Mammary epithelial cell (primary cell): ENCODE measurements around the gene PPT1.

ENCODE experiments used
- EZH2 ChIP-seq: IDR thresholded peaks from 2 replicates; pipeline ENCODE4 v1.6.1; 2012; ENCODE audit warnings: low read length, inconsistent platforms, borderline replicate concordance
- TF ChIP-seq, protein P1 (sequence below), 2 donors: IDR thresholded peaks in 1 of 2; conservative IDR thresholded peaks in 1 of 2; 2 replicates each; pipeline ENCODE4 v1.5.1; 2011 to 2012; ENCODE audit warnings: inconsistent platforms in 2 of 2, low read length in 2 of 2, mild to moderate bottlenecking in 2 of 2, control low read depth in 1 of 2, low read depth in 1 of 2; ENCODE audit not compliant: insufficient read depth in 1 of 2; ENCODE audit errors: extremely low read depth in 1 of 2

DNA sequence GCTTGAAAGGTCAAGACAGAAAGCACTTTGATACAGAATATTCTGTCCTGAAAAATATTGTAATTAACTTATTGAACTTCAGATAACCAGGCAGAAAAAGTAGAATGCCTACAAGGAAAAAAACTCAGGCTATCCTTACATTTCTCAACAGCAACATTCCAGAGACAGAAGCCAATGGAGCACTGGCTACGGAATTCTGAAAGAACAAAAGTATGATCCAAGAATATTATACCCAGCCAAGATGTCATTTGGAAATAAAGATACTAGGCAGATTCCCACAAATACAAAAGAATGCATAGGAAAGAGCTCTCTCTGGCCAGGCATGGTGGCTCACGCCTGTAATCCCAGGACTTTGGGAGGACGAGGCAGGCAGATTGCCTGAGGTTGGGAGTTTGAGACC, 5.8 kb upstream of the PPT1 start:
- TF ChIP-seq, protein P1, sequence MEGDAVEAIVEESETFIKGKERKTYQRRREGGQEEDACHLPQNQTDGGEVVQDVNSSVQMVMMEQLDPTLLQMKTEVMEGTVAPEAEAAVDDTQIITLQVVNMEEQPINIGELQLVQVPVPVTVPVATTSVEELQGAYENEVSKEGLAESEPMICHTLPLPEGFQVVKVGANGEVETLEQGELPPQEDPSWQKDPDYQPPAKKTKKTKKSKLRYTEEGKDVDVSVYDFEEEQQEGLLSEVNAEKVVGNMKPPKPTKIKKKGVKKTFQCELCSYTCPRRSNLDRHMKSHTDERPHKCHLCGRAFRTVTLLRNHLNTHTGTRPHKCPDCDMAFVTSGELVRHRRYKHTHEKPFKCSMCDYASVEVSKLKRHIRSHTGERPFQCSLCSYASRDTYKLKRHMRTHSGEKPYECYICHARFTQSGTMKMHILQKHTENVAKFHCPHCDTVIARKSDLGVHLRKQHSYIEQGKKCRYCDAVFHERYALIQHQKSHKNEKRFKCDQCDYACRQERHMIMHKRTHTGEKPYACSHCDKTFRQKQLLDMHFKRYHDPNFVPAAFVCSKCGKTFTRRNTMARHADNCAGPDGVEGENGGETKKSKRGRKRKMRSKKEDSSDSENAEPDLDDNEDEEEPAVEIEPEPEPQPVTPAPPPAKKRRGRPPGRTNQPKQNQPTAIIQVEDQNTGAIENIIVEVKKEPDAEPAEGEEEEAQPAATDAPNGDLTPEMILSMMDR (conservative IDR thresholded peaks at IDR 0.05 in 1 of 2, IDR thresholded peaks at IDR 0.05 in 1 of 2; ENCODE audit: extremely low read depth in 1 of 2, insufficient read depth in 1 of 2, low read depth in 1 of 2, low read length in 2 of 2) = no peak
- TF ChIP-seq EZH2 = no peak
